Fibroblast of skin of left biceps (primary cell): Measurements from ENCODE around the gene ECHDC3.

Experiments
- DNase-seq, 2 experiments: peaks; one replicate each; pipeline ENCODE4 v3.0.0-alpha.2; 2013; ENCODE audit warnings: low read depth in 2 of 2

Gene ECHDC3

GRCh38 chr10:11782793-11783557 is 40.8 kb downstream of the ECHDC3 start:
- DNase-seq, result peak; percentile 11 to 19

GRCh38 chr10:11783558-11783865 is 41.3 kb downstream of the ECHDC3 start:
- DNase-seq, result no peak

- no peak for DNase-seq
Measured at GRCh38 chr10:11787374-11787773, 45.2 kb downstream of the ECHDC3 start.

GRCh38 chr10:11787846-11788245 is 45.7 kb downstream of the ECHDC3 start:
- no peak for DNase-seq

- DNase-seq, result no peak
Measured at GRCh38 chr10:11789306-11789705, 47.1 kb downstream of the ECHDC3 start.

GRCh38 chr10:11789956-11790355 is 47.8 kb downstream of the ECHDC3 start:
- no peak for DNase-seq

GRCh38 chr10:11793762-11794479 is 51.7 kb downstream of the ECHDC3 start:
- no peak for DNase-seq

GRCh38 chr10:11794566-11794965 is 52.4 kb downstream of the ECHDC3 start:
- no peak for DNase-seq

- no peak for DNase-seq
Measured at GRCh38 chr10:11795101-11795920, 53.1 kb downstream of the ECHDC3 start.

- DNase-seq, result no peak
Measured at GRCh38 chr10:11796474-11796873, 54.3 kb downstream of the ECHDC3 start.

GRCh38 chr10:11797281-11797680 is 55.1 kb downstream of the ECHDC3 start:
- DNase-seq, result no peak

GRCh38 chr10:11797847-11798633 is 55.9 kb downstream of the ECHDC3 start:
- no peak for DNase-seq

GRCh38 chr10:11798845-11799735 is 56.9 kb downstream of the ECHDC3 start:
- no peak for DNase-seq

GRCh38 chr10:11799736-11800080 is 57.5 kb downstream of the ECHDC3 start:
- DNase-seq, result no peak

- DNase-seq, result no peak
Measured at GRCh38 chr10:11804336-11804735, 62.2 kb downstream of the ECHDC3 start.

GRCh38 chr10:11805792-11806191 is 63.6 kb downstream of the ECHDC3 start:
- DNase-seq, result no peak

- no peak for DNase-seq
Measured at GRCh38 chr10:11806706-11807105, 64.5 kb downstream of the ECHDC3 start.

GRCh38 chr10:11808808-11809207 is 66.6 kb downstream of the ECHDC3 start:
- DNase-seq, result no peak

- no peak for DNase-seq
Measured at GRCh38 chr10:11810313-11810766, 68.2 kb downstream of the ECHDC3 start.

- no peak for DNase-seq
Measured at GRCh38 chr10:11810973-11811372, 68.8 kb downstream of the ECHDC3 start.

- DNase-seq, result no peak
Measured at GRCh38 chr10:11813177-11813576, 71.0 kb downstream of the ECHDC3 start.
